GM12864 (cell line): Measurements from ENCODE around the gene MYDGF.

Source experiments
- DNase-seq: peaks from one replicate; pipeline ENCODE4 v3.0.0-alpha.2; 2011; ENCODE audit warnings: low read depth
- H3K4me3 ChIP-seq: 2 replicates; pipeline ENCODE4 v1.5.1; 2011; ENCODE audit warnings: mild to moderate bottlenecking, low read depth, low read length, control low read depth
- CTCF ChIP-seq: IDR thresholded peaks from 2 replicates; pipeline ENCODE4 v1.5.1; 2011; ENCODE audit warnings: low read depth, mild to moderate bottlenecking, moderate library complexity, low read length, control low read depth, inconsistent platforms; ENCODE audit errors: missing control alignments

The MYDGF gene

GRCh38 chr19:4699826-4700692 is 29.9 kb upstream of the MYDGF start:
- no peak for DNase-seq
- H3K4me3 ChIP-seq = no peak overlapping the region
- TF ChIP-seq CTCF = no peak

GRCh38 chr19:4697304-4697703 is 27.2 kb upstream of the MYDGF start:
- TF ChIP-seq CTCF = no peak
- no peak overlapping the region for H3K4me3 ChIP-seq
- no peak for DNase-seq

GRCh38 chr19:4695224-4695731 is 25.1 kb upstream of the MYDGF start:
- TF ChIP-seq CTCF = no peak
- no peak overlapping the region for H3K4me3 ChIP-seq
- no peak for DNase-seq

GRCh38 chr19:4694211-4694987 is 24.3 kb upstream of the MYDGF start:
- H3K4me3 ChIP-seq = no peak overlapping the region
- TF ChIP-seq CTCF = no peak
- DNase-seq = no peak

GRCh38 chr19:4693471-4694121 is 23.5 kb upstream of the MYDGF start:
- DNase-seq = no peak
- no peak for TF ChIP-seq CTCF
- H3K4me3 ChIP-seq = no peak overlapping the region

- H3K4me3 ChIP-seq = no peak overlapping the region
- no peak for DNase-seq
- no peak for TF ChIP-seq CTCF
Measured at GRCh38 chr19:4693078-4693350, 22.9 kb upstream of the MYDGF start.
